ENCODE results near the gene FRMD4A. TPM values are rescaled to one million over a fixed set of nuclear protein-coding genes. Genes with fewer than 3 reads are reported as not detected.
"Not testable (repeated sequence)": the region's sequence is repeated elsewhere in the genome, so short reads cannot be mapped to it uniquely, and the experiment has no call there.

Gene FRMD4A
- total RNA-seq, 2 experiments from 2014 or later: 0.25 TPM; not detected in 1

DNA sequence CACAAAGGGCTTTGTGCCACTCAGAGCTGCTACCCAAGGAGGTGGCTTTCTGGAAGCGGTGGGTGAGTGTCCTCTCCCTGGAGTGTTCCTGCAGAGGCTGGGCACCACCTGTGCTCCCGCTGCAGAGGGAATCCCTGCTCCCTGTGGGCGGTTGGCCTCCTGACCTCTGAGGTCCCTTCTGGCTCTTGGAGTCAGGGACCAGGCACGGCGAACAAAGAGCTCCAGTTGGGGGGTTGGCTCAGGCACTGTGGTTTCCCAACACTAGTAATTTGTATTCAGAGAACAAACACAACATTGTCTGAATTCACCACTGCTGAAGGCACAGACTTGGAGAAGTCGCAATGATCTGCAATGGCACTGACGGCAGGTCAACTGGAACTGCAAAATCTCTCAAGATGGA lies 415.0 kb downstream of the FRMD4A start:
- Mint-ChIP-seq H3K4me1 (no peaks in the 10 kb centered on the region), H3K9me3 (no peaks in the 10 kb centered on the region), H3K27ac (no peak overlapping the region), H3K36me3 (ENCODE audit: low read depth) (no peaks in the 10 kb centered on the region), H3K4me3 (no peak overlapping the region), H3K27me3 (peaks cover under 1% of the 10 kb centered on the region)
- ChIA-PET CTCF (interaction anchor here (0.6 kb wide), 1 partner anchor 47 kb away, joined by 4 read pairs; no protein-coding TSS in a partner anchor), POLR2A (no interaction called here)
- no peak for DNase-seq

GRCh38 chr10:13913897-13914296 lies 416.8 kb downstream of the FRMD4A start:
- Mint-ChIP-seq H3K4me3 (no peak overlapping the region), H3K9me3 (no peaks in the 10 kb centered on the region), H3K27me3 (no peaks in the 10 kb centered on the region), H3K27ac (no peak overlapping the region), H3K36me3 (ENCODE audit: low read depth) (no peaks in the 10 kb centered on the region), H3K4me1 (no peaks in the 10 kb centered on the region)
- ChIA-PET CTCF (interaction anchor here (0.6 kb wide), 1 partner anchor 1787 kb away, joined by 3 read pairs; no protein-coding TSS in a partner anchor), POLR2A (interaction anchor here (0.6 kb wide), 1 partner anchor 199 kb away, joined by 3 read pairs; no protein-coding TSS in a partner anchor)
- no peak for DNase-seq

DNA sequence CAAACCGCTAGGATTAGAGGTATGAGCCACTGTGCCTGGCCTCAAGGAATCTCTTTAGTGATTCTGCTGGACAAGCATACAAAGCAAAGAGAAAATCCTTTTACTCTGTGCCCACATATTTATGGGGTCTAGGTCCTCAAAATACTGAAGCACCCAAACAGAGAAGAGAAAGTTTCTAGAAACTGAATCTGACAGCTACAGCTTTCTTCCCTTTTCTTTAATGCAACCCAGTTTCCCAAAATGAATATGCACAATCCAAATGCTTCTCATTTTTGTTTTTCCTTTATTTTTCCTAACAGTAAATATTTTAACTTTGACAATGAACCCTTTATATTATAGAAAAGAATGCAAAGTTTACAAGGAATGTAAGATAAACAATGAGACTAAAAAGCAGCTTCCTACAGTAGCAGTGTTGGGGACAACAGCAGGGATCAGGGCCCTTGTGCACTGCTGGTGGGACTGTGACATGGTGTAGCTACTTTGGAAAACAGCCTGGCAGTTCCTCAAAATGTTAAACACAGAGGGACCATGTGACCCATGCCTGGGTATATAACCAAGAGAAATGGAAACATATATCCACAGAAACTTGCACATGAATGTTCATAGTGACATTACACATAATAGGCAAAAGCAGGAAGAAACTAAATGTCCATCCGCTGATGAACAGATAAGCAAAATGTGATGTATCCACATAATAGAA lies 418.8 kb downstream of the FRMD4A start:
- DNase-seq: no peak
- no peaks in the 10 kb centered on the region for H3K9me3 Mint-ChIP-seq
- no peak overlapping the region for H3K27ac Mint-ChIP-seq
- CTCF ChIA-PET: interaction anchor here (0.7 kb wide), 1 partner anchor 9 kb away, joined by 3 read pairs; no protein-coding TSS in a partner anchor
- POLR2A ChIA-PET: no interaction called here
- H3K4me1 Mint-ChIP-seq: no peaks in the 10 kb centered on the region
- H3K36me3 Mint-ChIP-seq (ENCODE audit: low read depth): no peaks in the 10 kb centered on the region
- no peaks in the 10 kb centered on the region for H3K27me3 Mint-ChIP-seq
- H3K4me3 Mint-ChIP-seq: no peak overlapping the region

GRCh38 chr10:13909516-13910258 lies 421.0 kb downstream of the FRMD4A start:
- Mint-ChIP-seq H3K9me3 (no peaks in the 10 kb centered on the region), H3K4me3 (no peak overlapping the region), H3K27ac (no peak overlapping the region), H3K27me3 (no peaks in the 10 kb centered on the region), H3K36me3 (ENCODE audit: low read depth) (no peaks in the 10 kb centered on the region), H3K4me1 (no peaks in the 10 kb centered on the region)
- no peak for DNase-seq
- ChIA-PET CTCF (no interaction called here), POLR2A (no interaction called here)

GRCh38 chr10:13908475-13908874 lies 422.2 kb downstream of the FRMD4A start:
- Mint-ChIP-seq H3K4me1 (no peaks in the 10 kb centered on the region), H3K27me3 (no peaks in the 10 kb centered on the region), H3K36me3 (ENCODE audit: low read depth) (no peaks in the 10 kb centered on the region), H3K27ac (no peak overlapping the region), H3K4me3 (no peak overlapping the region), H3K9me3 (no peaks in the 10 kb centered on the region)
- CTCF ChIA-PET: no interaction called here
- DNase-seq: no peak
- POLR2A ChIA-PET: no interaction called here

GRCh38 chr10:13907570-13907969 lies 423.2 kb downstream of the FRMD4A start:
- Mint-ChIP-seq H3K27me3 (no peaks in the 10 kb centered on the region), H3K4me3 (no peak overlapping the region), H3K27ac (no peak overlapping the region), H3K9me3 (no peaks in the 10 kb centered on the region), H3K4me1 (no peaks in the 10 kb centered on the region), H3K36me3 (ENCODE audit: low read depth) (no peaks in the 10 kb centered on the region)
- no peak for DNase-seq
- ChIA-PET CTCF (no interaction called here), POLR2A (no interaction called here)

DNA sequence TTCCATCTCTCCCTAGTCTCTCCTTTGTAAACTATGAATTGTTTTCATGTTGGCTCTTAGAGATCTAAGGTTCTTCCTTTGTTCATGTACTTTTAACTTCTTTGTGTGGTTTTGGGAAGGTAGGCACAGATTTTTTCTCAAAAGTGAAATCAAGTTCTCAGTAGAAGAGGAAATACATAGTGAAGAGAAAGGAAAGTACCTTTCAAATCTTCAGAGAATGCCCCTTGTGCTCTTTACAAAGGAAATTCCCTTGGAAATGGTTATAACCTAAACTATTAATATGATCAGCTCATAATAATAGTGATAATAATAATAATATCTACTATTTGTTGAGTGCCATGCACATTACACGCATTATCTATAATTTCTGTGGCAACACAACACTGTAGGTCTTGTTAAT lies 425.4 kb downstream of the FRMD4A start:
- CTCF ChIA-PET: interaction anchor here (0.6 kb wide), 1 partner anchor 57 kb away, joined by 3 read pairs; no protein-coding TSS in a partner anchor
- POLR2A ChIA-PET: no interaction called here
- Mint-ChIP-seq H3K36me3 (ENCODE audit: low read depth) (no peaks in the 10 kb centered on the region), H3K27me3 (no peaks in the 10 kb centered on the region), H3K4me3 (no peak overlapping the region), H3K27ac (no peak overlapping the region), H3K9me3 (no peaks in the 10 kb centered on the region), H3K4me1 (no peaks in the 10 kb centered on the region)
- DNase-seq: no peak

- Mint-ChIP-seq H3K27me3 (no peaks in the 10 kb centered on the region), H3K27ac (no peak overlapping the region), H3K36me3 (ENCODE audit: low read depth) (no peaks in the 10 kb centered on the region), H3K4me1 (no peaks in the 10 kb centered on the region), H3K9me3 (no peaks in the 10 kb centered on the region), H3K4me3 (no peak overlapping the region)
- POLR2A ChIA-PET: no interaction called here
- CTCF ChIA-PET: no interaction called here
- DNase-seq: no peak
These were observed 426.7 kb downstream of the FRMD4A start for GRCh38 chr10:13904064-13904463.

DNA sequence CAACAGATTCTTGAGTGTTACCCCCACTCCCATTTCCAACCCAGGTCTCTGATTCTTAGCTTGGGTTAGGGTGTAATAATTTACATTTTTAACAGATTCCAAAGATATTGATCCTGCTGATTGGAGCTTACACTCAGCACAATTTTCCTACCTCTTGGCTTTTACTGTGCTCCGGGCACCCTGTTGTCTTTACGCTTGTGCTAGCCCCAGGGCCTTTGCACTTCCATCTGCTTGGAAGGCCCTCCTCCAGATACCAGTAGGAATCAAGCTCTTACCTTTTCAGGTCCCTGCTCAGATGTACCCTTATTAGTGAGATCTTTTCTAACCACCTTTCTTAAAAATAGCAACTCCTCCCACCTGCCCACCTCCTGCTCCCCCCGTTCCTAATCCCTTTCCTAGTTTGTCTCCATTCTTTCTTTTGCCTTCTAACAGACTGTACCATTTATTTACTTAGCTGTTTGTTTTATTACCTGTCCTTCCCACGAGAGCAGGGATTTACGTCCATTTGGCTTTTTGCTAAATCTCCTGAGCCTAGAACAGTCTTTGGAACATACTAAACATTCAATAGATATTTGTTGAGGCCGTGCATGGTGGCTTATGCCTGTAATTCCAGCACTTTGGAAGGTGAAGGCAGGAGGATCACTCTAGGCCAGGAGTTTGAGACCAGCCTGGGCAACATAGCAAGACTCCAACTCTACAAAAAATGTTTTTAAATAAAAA lies 427.7 kb downstream of the FRMD4A start:
- Mint-ChIP-seq H3K9me3 (no peaks in the 10 kb centered on the region), H3K27me3 (peaks cover 1% of the 10 kb centered on the region), H3K27ac (no peak overlapping the region), H3K36me3 (ENCODE audit: low read depth) (no peaks in the 10 kb centered on the region), H3K4me3 (no peak overlapping the region), H3K4me1 (no peaks in the 10 kb centered on the region)
- ChIA-PET POLR2A (no interaction called here), CTCF (interaction anchor here (0.6 to 0.7 kb wide), 2 partner anchors 10 to 810 kb away, joined by 3 read pairs; no protein-coding TSS in a partner anchor)
- no peak for DNase-seq

DNA sequence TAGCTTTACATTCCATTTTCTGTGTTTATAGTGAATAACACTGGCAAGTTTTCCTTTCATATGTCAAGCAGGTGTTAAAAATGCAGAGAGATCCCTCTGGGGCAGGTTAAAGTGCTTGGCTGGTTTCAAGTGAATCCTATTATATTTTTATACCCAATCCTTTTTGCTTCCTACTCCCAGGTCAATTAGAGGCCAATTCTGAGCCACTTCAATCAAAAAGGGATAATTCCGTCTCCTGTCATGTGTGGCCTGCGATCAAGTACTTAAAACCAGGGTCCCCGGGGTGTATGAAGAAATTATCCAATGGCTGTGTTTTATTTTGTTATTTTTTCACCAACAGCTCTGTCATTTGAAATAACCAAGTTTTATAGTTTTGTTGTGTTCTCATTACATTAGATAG lies 430.8 kb downstream of the FRMD4A start:
- H3K9me3 Mint-ChIP-seq: no peaks in the 10 kb centered on the region
- H3K4me1 Mint-ChIP-seq: no peaks in the 10 kb centered on the region
- ChIA-PET CTCF (no interaction called here), POLR2A (no interaction called here)
- H3K27ac Mint-ChIP-seq: no peak overlapping the region
- H3K4me3 Mint-ChIP-seq: no peak overlapping the region
- DNase-seq: no peak
- H3K27me3 Mint-ChIP-seq: peaks cover 7% of the 10 kb centered on the region
- H3K36me3 Mint-ChIP-seq (ENCODE audit: low read depth): no peaks in the 10 kb centered on the region

DNA sequence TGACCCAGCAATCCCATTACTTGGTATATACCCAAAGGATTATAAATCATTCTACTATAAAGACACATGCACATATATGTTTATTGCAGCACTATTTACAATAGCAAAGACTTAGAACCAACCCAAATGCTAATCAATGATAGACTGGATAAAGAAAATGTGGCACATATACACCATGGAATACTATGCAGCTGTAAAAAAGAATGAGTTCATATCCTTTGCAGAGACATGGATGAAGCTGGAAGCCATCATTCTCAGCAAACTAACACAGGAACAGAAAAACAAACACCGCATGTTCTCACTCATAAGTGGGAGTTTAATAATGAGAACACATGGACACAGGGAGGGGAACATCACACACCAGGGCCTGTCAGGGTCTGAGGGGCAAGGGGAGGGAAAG lies 434.6 kb downstream of the FRMD4A start:
- H3K27ac Mint-ChIP-seq; H3K36me3 Mint-ChIP-seq (ENCODE audit: low read depth); DNase-seq; CTCF ChIA-PET; H3K4me1 Mint-ChIP-seq; POLR2A ChIA-PET; H3K4me3 Mint-ChIP-seq; H3K9me3 Mint-ChIP-seq: not testable (repeated sequence)
- H3K27me3 Mint-ChIP-seq: peaks cover 37% of the 10 kb centered on the region

GRCh38 chr10:13894412-13895093 lies 436.2 kb downstream of the FRMD4A start:
- Mint-ChIP-seq H3K27ac (no peak overlapping the region), H3K36me3 (ENCODE audit: low read depth) (no peaks in the 10 kb centered on the region), H3K27me3 (peaks cover 52% of the 10 kb centered on the region), H3K9me3 (no peaks in the 10 kb centered on the region), H3K4me1 (peaks cover 11% of the 10 kb centered on the region), H3K4me3 (no peak overlapping the region)
- DNase-seq: no peak
- CTCF ChIA-PET: no interaction called here
- POLR2A ChIA-PET: no interaction called here

- no peak for DNase-seq
- no peak overlapping the region for H3K27ac Mint-ChIP-seq
- peaks cover 57% of the 10 kb centered on the region for H3K27me3 Mint-ChIP-seq
- H3K4me3 Mint-ChIP-seq: no peak overlapping the region
- H3K9me3 Mint-ChIP-seq: no peaks in the 10 kb centered on the region
- CTCF ChIA-PET: no interaction called here
- H3K4me1 Mint-ChIP-seq: peaks cover 11% of the 10 kb centered on the region
- POLR2A ChIA-PET: no interaction called here
- no peaks in the 10 kb centered on the region for H3K36me3 Mint-ChIP-seq (ENCODE audit: low read depth)
These were observed 436.8 kb downstream of the FRMD4A start for GRCh38 chr10:13893926-13894325.
